Lower leg skin (tissue), 3 donors: ENCODE data around the gene SNX25.

Experiments
- CTCF ChIP-seq, 3 donors: fragments of 450-650 bp; IDR thresholded peaks; one replicate each; pipeline ENCODE4 v1.5.1; 2016; ENCODE audit warnings: antibody characterized with exemption in 3 of 3, mild to moderate bottlenecking in 3 of 3, moderate library complexity in 2 of 3
- POLR2A ChIP-seq, 2 donors: fragments of 450-650 bp; IDR thresholded peaks; one replicate each; pipeline ENCODE4 v1.6.1; 2016 to 2017; ENCODE audit warnings: antibody characterized with exemption in 2 of 2, mild to moderate bottlenecking in 1 of 2, moderate library complexity in 1 of 2

GRCh38 chr4:185238750-185239149 lies 29.4 kb downstream of the SNX25 start:
- TF ChIP-seq CTCF (IDR thresholded peaks at IDR 0.05) (no peak), POLR2A (IDR thresholded peaks at IDR 0.05) (no peak)
